Measurements from ENCODE around the gene ZBTB7A. TPM values are rescaled to one million over a fixed set of nuclear protein-coding genes. Genes with fewer than 3 reads are reported as not detected.

The ZBTB7A gene
- total RNA-seq, 1 experiment from 2014 or later = 25.9 TPM

DNA sequence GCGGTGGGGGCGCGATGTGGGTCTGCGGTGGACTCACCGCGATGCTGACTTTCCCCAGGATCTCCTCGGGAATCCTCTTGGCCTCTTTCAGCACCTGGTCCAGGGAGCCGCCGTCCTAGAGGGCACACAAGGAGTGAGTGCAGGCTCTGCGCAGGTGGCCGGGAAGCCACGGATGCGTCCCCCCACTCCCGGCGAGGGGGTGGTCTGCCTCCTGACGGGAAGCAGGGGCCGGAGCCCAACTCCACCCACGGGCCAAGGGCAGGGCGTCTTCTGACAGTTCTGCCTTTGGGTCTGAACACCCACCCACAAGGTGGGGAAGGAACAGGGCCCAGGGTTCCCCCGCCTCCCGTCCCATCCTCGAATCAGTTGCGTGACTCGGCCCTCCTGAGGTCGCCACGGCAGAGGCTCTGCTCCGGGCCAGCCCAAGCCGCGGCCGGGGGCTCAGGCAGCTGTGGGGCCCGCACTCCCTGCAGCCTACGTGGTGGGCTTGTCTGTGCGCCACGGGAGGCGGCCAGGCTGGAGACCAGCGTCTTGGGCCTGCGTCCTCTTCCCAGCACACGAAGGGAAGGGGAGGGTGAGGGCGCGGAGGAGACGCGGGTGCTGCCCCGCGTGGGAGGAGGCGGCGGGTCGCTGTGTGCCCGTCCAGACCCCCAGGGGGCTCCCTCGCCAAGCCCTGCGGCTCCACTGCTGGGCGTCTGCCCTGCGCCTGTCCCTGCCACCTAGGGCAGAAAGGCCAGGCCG lies 35.8 kb upstream of the ZBTB7A start:
- no TSS peak for BruUV-seq (replicated peaks)
- no peak overlapping the region for H3K27ac ChIP-seq (ENCODE audit: low read depth, low read length, poor library complexity, severe bottlenecking)
- no peak for TF ChIP-seq EZH2 (IDR thresholded peaks at IDR 0.05; ENCODE audit: borderline replicate concordance, low read depth, low read length, poor library complexity, severe bottlenecking)
- TF ChIP-seq, protein P1, sequence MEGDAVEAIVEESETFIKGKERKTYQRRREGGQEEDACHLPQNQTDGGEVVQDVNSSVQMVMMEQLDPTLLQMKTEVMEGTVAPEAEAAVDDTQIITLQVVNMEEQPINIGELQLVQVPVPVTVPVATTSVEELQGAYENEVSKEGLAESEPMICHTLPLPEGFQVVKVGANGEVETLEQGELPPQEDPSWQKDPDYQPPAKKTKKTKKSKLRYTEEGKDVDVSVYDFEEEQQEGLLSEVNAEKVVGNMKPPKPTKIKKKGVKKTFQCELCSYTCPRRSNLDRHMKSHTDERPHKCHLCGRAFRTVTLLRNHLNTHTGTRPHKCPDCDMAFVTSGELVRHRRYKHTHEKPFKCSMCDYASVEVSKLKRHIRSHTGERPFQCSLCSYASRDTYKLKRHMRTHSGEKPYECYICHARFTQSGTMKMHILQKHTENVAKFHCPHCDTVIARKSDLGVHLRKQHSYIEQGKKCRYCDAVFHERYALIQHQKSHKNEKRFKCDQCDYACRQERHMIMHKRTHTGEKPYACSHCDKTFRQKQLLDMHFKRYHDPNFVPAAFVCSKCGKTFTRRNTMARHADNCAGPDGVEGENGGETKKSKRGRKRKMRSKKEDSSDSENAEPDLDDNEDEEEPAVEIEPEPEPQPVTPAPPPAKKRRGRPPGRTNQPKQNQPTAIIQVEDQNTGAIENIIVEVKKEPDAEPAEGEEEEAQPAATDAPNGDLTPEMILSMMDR (conservative IDR thresholded peaks at IDR 0.05; ENCODE audit: low read depth, low read length) = no peak
- POLR2A ChIA-PET (ENCODE audit: low non-redundant PET) = no interaction called here
- H3K4me1 ChIP-seq (ENCODE audit: insufficient read depth, low read length, poor library complexity, severe bottlenecking) = no peaks in the 10 kb centered on the region
- DNase-seq (ENCODE audit: low spot score) = no peak
- peaks cover 38% of the 10 kb centered on the region for H3K36me3 ChIP-seq (ENCODE audit: insufficient read depth, low read length, poor library complexity, severe bottlenecking)
- H3K27me3 ChIP-seq (replicated peaks; ENCODE audit: insufficient read depth, low read depth, low read length, poor library complexity) = no peaks in the 10 kb centered on the region
- CTCF ChIA-PET = no interaction called here
- intact Hi-C loops (cut with micrococcal nuclease; ENCODE audit: unreplicated experiment) = no loop called here
- no peak overlapping the region for H3K4me3 ChIP-seq (ENCODE audit: low read depth, low read length, poor library complexity, severe bottlenecking)
- no peaks in the 10 kb centered on the region for H3K9me3 ChIP-seq (ENCODE audit: low read depth, low read length, poor library complexity, severe bottlenecking)

DNA sequence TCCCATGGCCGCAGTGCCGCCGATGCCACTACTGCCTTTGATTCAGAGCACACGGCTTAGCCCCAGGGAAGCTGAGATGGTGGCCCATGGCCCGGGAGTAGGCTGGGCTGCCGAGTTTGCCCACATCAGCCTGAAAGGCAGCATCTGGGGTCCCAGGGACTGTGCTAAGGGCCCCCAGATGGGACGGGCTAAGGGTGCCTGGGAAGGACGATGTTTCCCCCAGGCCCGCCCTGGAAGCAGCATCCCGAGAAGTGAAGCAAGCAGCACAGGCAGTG lies 34.7 kb upstream of the ZBTB7A start:
- Histone ChIP-seq H3K27me3 (replicated peaks; ENCODE audit: insufficient read depth, low read depth, low read length, poor library complexity) (no peaks in the 10 kb centered on the region), H3K36me3 (ENCODE audit: insufficient read depth, low read length, poor library complexity, severe bottlenecking) (peaks cover 44% of the 10 kb centered on the region), H3K4me1 (ENCODE audit: insufficient read depth, low read length, poor library complexity, severe bottlenecking) (no peaks in the 10 kb centered on the region), H3K9me3 (ENCODE audit: low read depth, low read length, poor library complexity, severe bottlenecking) (no peaks in the 10 kb centered on the region), H3K4me3 (ENCODE audit: low read depth, low read length, poor library complexity, severe bottlenecking) (no peak overlapping the region), H3K27ac (ENCODE audit: low read depth, low read length, poor library complexity, severe bottlenecking) (no peak overlapping the region)
- no TSS peak for BruUV-seq (replicated peaks)
- no peak for DNase-seq (ENCODE audit: low spot score)
- intact Hi-C loops (cut with micrococcal nuclease; ENCODE audit: unreplicated experiment) = no loop called here
- ChIA-PET CTCF (no interaction called here), POLR2A (ENCODE audit: low non-redundant PET) (no interaction called here)
- no peak for TF ChIP-seq EZH2 (IDR thresholded peaks at IDR 0.05; ENCODE audit: borderline replicate concordance, low read depth, low read length, poor library complexity, severe bottlenecking)
- TF ChIP-seq, protein P1 (conservative IDR thresholded peaks at IDR 0.05; ENCODE audit: low read depth, low read length) = no peak

GRCh38 chr19:4100647-4101495 lies 34.2 kb upstream of the ZBTB7A start:
- BruUV-seq (replicated peaks) = no TSS peak

More at GRCh38 chr19:4100647-4101495, 34.2 kb upstream of the ZBTB7A start:
- Histone ChIP-seq H3K9me3 (ENCODE audit: low read depth, low read length, poor library complexity, severe bottlenecking) (no peaks in the 10 kb centered on the region), H3K4me3 (ENCODE audit: low read depth, low read length, poor library complexity, severe bottlenecking) (no peak overlapping the region), H3K36me3 (ENCODE audit: insufficient read depth, low read length, poor library complexity, severe bottlenecking) (peaks cover 48% of the 10 kb centered on the region), H3K27ac (ENCODE audit: low read depth, low read length, poor library complexity, severe bottlenecking) (no peak overlapping the region), H3K27me3 (replicated peaks; ENCODE audit: insufficient read depth, low read depth, low read length, poor library complexity) (no peaks in the 10 kb centered on the region), H3K4me1 (ENCODE audit: insufficient read depth, low read length, poor library complexity, severe bottlenecking) (no peaks in the 10 kb centered on the region)
- intact Hi-C loops (cut with micrococcal nuclease; ENCODE audit: unreplicated experiment) = no loop called here
- no peak for DNase-seq (ENCODE audit: low spot score)
- ChIA-PET POLR2A (ENCODE audit: low non-redundant PET) (no interaction called here), CTCF (no interaction called here)
- TF ChIP-seq, protein P1 (conservative IDR thresholded peaks at IDR 0.05; ENCODE audit: low read depth, low read length) = no peak
- TF ChIP-seq EZH2 (IDR thresholded peaks at IDR 0.05; ENCODE audit: borderline replicate concordance, low read depth, low read length, poor library complexity, severe bottlenecking) = no peak

Measured in A673 (cell line).